PC-9 (cell line): ENCODE data around the gene GON7.
"Not testable (repeated sequence)": the region's sequence is repeated elsewhere in the genome, so short reads cannot be mapped to it uniquely, and the experiment has no call there.

Source experiments
- CTCF ChIP-seq: fragments of 200-600 bp; sonication (generic); conservative IDR thresholded peaks from 2 replicates; pipeline ENCODE4 v1.6.1; 2017; ENCODE audit warnings: mixed run types, antibody characterized with exemption, mild to moderate bottlenecking, moderate library complexity
- EZH2 ChIP-seq: fragments of 200-600 bp; sonication (generic); IDR thresholded peaks from 2 replicates; pipeline ENCODE4 v1.8.0; 2017; ENCODE audit warnings: antibody characterized with exemption, low read depth

- not testable (repeated sequence) for TF ChIP-seq CTCF, EZH2
Measured at GRCh38 chr14:93165271-93166265, 41.3 kb downstream of the GON7 start.
